Activated CD4-positive, alpha-beta T cell treated with anti-CD3 and anti-CD28 coated beads, Interleukin-2, Interleukin-6, amounts not matched to agents 100 ng/mL and 50 ng/mL, durations not matched to agents 16 hours and 8 hours (primary cell): Measurements from ENCODE around the gene PER1.

ENCODE experiments used
- DNase-seq: peaks from one replicate; pipeline ENCODE4 v3.0.0-alpha.2; 2020

Gene PER1

DNA sequence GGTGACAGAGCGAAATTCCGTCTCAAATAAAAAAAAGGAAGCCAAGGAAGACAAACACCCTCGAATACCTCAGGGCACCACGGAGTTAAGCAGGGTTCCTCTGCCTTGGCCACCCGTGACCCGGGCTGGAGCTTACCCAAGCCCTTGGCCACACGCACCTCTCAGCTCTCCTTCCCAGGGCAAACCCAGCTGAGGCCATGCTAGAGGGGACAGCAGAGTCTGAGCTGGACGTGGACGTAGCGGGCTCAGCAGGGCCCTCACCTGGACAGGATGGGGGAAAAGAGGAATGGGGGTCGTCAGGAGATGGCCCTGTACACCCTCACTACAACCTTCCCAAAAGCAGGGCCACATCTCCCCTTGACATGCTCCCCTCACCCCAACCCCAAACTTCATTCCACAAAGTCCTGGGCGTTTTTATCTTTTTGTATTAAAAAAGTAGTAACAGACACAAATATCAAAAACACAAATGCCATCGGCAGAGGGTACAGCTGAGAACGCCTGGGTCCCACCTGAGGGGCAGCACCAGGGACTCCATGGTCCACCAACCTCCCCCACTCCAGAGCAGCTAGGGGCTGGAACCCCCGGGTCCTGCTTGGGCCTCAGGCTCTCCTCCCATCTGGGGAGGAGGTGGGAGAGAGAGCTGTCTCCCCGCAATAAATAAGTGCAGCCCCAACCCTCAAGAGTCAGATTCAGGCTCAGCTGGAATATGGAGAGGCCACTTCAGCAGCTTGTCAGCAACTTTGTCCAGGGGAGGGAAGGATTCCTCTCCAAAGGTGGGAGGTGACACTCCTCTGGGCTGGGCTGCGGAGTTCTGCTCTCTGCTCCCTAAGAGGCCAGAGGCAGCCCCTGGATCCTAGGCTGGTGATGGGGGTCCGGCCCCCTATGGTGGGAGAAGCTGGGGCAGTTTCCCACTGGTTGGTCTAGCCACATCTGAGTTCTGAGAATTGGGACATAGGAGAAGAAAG is 11.9 kb downstream of the PER1 start:
- no peak for DNase-seq

DNA sequence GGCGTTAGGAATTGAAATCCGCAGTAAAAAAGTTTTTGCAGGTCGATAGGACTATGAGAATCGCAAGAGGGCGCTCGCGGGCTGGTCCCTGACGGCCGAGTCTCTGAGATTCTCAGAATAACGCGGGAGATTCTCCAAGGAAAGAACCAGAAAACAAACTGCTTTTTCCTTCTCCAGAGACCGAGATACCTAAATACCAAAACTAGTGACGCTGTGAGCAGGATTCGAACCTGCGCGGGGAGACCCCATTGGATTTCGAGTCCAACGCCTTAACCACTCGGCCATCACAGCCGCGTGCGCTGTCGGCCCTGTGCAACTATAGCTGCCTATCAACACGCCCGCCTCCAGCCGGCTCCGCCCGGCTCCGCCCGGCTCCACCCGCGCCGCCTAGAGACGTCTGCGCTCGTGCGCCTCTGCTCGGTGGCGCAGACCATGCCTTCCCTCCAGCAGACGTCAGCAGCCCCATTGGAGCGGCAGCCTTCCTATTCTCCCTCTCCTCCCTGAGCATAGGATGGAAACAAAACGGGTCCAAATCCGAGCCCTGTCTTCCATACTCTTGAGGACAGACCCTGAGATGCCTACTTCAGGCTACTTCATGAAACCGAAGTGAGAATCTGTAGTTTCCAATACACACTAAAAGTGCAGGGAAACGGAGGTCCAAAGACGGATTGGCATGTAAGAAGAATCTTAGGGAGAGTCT is 13.4 kb downstream of the PER1 start:
- DNase-seq = peak; percentile 99

DNA sequence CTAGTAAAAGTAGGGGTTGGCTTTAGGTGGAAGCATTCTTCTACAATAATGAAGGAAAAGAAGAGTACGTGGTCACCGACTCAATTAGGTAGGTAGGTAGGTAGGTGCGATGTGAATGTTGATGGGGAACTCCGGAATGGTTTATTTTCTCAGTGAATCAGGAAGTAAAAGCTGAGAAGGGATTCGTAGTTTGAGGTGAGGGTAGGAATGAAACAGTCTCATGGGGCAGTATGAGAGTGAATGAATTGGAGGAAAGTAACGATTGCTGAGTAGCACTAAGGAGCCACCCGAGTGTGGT is 13.9 kb downstream of the PER1 start:
- no peak for DNase-seq

DNA sequence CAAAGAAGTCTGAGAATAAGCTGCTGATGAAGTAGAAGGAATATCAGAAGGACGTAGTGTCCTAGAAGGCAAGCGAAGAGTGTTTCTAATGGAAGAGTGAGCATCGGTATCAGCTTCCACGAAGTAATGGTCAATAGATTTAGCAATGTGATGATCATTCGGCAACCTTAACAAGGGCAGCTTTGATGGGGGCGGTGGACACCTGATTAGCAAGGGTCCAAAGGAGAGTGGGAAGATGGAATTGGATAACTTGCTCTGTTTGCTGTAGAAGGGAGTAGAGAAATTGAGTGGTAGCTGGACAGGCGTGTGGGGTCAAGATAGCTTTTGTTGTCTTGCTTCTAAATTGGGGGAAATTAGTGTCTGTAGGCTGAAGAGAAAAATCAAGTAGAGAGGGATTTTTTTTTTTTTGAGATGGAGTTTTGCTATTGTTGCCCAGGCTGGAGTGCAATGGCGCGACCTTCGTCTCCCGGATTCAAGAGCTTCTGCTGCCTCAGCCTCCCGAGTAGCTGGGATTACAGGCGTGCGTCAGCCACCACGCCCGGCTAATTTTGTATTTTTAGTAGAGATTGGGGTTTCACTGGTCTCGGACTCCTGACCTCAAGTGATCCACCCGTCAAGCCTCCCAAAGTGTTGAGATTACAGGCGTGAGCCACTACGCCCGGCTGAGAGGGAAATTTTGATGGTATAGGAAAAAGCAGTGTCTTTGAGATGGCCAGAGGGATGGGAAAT is 14.4 kb downstream of the PER1 start:
- DNase-seq = no peak

DNA sequence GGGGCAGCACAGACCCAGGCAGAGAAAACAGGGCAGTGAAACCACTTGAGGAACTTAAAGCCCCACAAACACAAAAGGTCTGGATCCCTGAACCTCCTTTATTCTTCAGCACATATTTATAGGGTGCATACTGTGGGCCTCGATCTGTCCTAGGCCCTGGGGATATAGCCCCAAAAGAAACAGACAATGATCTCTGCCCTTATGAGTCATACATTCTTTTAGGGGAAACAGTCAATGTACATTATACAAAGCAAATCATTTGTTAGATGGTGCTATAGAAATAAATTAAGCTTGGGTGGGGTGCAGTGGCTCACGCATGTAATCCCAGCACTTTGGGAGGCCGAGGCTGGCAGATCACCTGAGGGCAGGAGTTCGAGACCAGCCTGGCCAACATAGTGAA is 18.3 kb downstream of the PER1 start:
- DNase-seq = no peak

DNA sequence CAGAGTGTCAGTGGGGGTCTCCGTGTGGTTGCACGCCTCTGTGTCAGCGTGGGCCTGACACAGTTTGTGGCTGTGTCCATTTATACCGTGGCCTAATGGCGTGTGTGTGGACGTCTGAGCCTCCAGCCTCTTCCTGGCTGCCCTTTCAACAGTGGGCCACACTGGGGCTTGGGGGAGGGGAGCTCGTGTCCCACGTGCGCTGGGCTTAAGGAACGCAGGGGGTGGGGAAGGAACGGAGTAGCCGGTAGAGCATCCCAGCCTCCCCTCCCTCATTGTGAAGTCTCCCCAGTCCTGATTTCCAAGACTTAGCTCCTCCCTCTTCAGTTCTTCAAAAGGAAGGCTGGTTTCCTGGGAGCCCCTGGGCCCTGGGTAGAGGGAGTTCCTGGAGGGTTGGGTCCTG is 18.8 kb downstream of the PER1 start:
- no peak for DNase-seq

DNA sequence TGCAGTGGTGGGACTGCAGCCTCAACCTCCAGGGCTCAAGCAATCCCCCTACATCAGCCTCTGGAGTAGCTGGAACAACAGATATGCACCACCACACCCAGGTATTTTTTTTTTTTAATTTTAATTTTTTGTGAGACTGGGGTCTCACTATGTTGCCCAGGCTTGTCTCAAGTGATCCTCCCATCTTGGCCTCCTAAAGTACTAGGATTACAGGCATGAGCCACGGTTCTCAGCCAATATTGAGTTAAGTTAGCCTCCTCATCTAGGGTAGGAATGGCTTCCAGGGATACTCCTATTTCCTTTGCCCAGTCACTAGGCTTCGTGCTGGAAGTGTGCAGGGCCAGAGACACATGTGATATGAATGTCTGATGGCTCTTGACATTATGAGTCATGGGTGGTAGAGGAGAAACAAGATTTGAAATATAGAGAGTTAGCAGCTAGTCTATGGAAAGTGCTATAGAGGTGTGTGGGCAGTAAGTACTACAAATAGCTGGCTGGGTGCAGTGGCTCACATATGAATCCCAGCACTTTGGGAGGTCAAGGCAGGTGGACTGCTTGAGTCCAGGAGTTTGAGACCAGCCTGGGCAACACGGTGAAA is 20.3 kb downstream of the PER1 start:
- DNase-seq = no peak

DNA sequence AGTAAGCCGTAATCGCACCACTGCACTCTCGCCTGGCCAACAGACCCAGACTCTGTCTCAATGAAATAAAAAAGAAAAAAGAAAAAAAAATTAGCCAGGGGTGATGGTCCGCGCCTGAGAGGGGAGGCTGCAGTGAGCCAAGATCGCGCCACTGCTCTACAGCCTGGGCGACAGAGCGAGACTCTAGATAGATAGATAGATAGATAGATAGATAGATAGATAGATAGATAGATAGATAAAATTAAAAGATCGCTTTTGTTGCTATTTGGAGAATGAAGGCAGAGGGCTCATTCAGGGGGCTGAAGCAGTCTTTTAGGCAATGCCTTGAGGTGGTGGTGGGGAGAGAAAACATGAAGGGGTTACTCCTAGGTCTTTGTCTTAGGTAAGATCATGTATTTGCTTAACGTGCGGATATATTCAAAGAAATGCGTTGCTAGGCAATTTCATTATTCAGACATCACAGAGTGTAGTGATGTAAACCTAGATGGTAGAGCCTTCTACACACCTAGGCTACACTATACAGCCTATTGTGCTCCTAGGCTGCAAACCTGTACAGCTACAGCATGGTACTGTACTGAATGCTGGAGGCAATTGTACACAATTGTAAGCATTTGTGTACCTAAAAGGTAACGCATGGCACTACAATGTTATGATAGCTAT is 23.9 kb downstream of the PER1 start:
- no peak for DNase-seq

DNA sequence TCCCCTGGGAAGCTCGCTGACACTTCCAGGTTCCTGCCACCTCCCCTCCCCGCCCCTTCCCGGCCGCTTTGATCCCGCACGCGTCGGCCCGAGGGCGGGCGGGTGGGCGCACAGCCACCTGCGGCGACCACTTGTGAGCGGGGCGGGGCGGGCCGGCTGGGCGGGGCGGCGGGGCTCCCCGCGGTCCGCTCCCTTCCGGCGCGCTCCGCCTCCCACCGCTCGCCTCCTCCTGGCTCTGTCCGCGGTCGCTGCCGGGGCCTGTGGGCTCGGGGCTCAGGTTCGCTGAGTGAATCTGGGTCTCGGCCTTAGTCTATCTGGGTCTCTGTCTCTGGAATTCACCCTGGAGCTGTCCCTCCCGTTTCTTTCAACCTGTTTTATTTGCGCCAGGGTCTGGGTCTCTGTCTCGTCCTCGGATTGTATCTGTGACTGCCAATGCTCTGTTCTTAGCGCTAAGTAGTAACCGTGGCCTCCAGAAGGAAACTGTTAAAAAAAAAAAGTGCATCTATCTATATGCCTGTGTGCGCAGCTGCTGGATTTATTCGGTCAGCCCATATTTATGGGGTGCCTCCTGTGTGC is 25.6 kb downstream of the PER1 start:
- DNase-seq = peak; percentile 63

DNA sequence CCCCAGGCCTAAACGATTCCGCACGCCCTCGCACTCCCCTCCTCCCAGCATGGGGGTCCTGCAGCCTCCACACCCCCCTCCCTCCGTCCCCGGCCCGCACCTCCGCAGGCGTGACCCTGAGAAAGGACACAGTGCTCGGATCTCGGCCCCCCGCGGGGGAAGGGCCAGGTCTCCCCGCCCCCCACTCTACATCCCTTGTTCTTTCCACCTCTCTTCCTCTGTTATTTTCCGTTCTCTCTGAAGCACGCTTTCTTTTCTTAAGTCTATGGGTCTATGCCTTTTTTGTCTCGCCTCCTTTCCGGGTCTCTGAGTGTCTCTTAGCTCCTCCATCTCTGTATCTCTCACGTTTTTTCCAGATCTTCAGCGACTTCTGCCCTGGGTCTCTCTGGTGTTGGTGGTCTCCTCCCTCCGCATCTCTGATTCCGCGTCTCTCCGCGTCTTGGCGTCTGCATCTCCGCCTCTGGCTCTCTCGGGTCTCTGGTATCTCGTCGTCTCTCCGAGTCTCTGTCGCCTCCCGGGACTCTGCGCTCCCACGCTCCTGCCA is 26.2 kb downstream of the PER1 start:
- no peak for DNase-seq

DNA sequence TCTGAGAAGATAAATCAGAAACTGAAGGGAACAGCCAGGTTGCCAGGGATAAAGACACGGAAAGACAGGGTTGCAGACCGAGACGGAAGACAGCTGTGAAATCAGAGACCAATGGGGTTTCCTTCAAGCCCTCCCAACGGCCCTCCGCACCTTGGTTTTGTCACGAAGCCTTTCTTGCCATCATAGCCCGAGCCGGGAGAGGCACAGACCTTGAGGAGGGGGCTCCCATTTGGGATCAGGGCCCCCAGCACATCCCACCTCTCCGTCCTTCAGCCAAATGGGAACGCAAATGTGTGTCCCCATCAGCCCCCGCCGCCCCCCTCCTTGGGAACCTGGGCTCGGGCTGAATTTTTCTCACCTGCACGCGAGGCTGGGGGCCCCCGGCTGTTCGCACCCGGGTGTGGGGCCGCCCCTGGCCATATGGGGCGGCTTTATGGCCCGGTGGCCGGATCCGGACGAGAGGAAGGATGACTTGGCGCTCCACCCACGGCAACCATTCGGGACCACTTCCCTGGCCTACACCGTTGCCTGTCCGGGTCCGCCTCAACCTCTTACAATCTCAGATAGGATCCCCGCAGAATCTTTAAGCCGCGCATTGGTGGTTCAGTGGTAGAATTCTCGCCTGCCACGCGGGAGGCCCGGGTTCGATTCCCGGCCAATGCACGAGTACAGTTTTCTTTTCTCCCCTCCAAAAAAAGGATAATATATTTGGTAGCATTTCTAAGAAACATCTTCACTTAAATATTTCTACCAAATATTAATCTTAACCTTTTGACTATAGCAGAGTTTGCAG is 26.9 kb downstream of the PER1 start:
- peak; percentile 94 for DNase-seq

DNA sequence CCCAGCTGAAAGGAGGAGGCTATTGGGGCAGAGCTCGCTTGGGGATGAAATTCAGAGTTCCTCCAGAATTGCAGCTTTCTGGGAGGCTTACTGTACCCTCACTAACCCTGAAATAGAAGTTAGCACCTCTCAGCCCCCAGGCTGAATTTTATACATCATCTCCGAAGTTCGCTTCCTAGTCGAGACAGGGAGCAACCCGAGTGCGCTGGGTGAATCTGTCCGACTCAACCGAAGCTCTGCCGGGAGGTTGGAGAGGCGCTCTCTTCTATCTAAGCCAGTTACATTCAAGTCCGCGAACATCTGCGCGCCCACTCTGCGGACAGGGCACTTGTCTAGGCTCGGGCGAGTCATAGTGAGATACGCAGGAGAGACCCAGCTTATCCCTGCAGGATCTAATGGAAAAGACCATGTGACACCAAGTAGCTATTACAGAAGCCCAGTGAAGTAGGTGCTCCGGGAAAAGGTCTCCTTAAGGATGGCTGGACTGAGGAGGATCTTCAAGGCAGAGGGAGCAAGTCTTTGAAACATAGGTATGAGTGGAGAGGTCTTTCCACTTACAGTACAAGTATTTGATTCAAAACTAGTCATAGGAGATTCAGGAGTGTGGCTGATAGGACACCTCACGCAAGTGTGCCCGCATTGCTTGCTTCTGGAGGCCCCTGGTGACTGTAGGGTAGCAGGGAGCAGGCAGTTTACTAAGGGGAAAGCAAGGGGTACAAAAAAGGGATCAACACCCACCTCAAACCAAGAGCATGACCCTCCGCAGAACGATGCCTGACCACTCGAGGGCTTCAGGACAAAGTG is 27.7 kb downstream of the PER1 start:
- DNase-seq = peak; percentile 49

DNA sequence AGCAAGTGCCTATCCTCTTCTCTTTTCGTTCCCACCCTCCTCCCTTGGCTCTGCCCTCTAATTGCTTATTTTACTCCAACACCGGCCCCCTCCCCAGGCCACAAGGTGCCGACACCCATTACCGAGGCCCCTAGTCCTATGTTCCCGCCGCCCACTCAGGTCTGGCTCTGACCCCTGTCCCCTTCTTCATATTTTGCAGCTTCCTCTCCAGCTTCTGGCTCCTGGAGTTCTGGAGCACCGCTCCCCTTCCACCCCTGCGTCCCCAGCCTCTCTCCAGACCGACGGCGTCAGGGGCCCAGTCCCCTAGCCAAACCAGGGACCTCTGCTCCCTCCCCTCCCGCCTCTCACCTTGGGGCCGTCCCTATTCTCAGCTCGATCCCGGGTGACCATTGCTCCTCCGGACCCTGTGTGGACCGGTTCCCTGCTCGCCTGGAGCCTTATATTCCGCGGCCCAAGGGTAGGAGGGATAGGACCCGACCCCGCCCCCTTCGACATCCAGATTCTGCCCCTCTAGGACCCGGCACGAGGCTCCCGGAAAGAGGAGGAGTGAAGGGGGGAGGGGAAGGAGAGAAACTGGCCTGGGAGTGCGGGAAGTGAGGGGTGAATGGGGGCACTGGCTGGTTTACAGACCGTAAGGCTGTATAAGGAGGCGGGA is 28.4 kb downstream of the PER1 start, which contains the start of gene HES7:
TSS of gene HES7 (minus strand) at position 412 of the 655 bp plus-strand sequence. CDS start at position 390, 22 bp downstream.
- DNase-seq = no peak

DNA sequence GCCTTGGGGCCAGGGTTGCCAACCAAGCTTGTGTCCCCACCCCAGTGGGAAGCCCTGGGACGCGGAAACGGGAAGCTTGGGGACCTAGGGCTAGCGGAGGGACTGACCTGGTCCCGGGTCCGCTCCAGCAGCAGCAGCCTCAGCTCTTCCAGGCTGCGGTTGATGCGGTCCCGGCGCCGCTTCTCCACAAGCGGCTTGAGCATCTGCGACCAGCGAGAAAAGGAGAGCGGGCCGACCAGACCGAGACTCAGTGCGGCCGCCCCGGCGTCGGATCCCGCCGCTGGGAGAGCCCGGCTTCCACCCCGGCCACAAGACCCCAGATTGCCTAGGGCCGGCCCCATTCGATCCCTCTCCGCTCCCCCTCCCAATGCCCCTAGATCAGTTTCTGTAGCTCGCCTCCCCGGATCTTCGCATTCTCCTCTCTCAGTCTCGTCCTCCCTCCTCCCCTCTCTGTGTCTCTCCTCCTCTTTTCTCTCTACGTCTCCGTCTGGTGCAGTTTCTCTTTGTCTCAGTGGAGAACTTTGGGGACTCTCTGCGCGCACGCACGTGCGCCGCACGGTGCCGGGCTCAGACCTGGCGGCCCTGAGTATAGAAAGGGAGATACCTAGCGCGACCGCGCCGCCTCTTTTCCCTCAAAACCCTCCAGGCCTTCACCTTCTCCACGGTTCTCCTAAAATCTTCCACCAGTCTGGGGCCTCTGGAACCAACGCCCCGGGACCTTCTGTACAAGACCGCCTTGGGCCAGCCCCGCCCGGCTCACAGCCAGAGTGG is 29.1 kb downstream of the PER1 start:
- DNase-seq = peak; percentile 76

DNA sequence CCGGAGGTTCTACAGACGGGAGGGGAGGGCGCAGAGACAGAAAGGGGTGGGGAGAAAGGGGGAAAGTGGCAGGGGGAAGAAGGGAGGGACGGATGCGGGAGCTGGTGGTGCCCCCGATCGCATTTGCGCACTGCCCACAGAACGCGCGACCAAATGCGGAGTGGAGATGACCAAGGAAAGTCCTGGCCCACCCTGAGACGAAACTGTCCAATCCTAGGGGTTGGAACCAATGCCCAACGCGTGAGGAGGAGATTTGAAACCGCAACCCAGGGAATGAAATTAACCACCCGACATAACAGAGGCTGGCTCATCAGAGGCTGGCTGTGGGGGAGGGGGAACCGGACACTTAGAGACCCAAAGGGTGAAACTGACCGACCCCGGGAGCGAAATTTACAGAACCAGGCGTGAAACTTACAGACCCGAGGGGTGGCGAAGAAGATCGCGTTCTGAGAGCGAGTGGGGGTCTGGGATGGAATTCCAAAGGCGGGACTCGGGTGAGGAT is 29.7 kb downstream of the PER1 start:
- DNase-seq = peak; percentile 42

DNA sequence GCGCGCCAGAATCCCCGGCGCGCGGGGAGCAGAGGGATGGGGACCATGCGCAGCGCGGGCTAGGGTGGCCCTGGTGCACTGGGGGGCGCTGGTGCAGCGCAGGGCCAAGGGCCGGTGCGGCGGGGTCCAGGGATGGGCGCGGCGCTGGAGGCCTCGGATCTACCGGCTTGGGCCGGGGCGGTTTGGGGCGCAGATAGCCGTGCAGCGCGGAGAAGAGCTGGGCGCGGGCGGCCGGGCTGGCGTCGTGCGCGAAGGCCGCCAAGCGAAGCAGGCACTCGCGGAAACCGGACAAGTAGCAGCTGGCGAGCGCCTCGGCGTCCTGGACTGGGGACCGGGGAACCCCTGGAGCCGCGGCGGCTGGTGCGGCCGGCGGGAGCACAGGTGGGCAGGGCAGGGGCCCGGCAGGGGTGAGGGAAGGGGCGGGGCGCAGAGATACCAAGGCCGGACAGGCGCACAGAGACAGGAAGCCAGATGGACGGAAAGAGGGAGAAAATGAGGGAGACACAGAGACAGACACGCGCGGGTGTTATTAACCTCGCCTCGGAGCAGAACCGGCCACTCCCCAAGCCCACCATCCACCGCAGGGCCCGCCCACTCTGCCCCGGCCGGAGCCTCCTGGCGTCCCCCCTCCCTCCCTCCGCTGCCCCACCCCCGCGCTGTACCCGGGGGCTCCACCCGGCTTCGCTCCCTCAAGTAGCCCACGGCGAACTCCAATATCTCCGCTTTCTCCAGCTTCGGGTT is 30.4 kb downstream of the PER1 start:
- DNase-seq = peak; percentile 77

DNA sequence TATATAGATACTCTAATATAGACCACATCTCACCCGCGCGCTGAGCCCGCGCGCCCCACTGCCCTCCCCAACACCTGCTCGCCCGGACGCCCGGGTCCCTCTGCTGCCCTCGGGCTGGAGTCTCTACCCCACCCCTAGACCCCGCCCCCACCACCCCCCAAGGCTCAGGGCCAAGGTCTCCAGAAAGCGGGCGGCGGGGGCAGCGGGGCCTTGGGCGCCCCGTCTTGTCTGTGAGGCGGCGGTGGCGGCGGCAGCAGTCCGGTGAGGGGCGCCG is 30.9 kb downstream of the PER1 start:
- no peak for DNase-seq
